K562 (cell line): Measurements from ENCODE around the gene SREBF1. TPM values are rescaled to one million over a fixed set of nuclear protein-coding genes. Genes with fewer than 3 reads are reported as not detected.

ENCODE experiments used
- ATAC-seq: fragments of 200-7000 bp; cut with Tn5 transposase; 3 replicates; pipeline ENCODE4 v1.9.1; 2020; ENCODE audit warnings: moderate library complexity
- Bru-seq: library from RNA; stranded (reverse); fragments of 400-500 nt; gene quantifications from one replicate; lab custom pipeline; 2021; lab: Mats Ljungman, UMichigan
- BruChase-seq, 2 experiments: library from RNA; stranded (reverse); fragments of 400-500 nt; gene quantifications; one replicate each; lab custom pipeline; 2021; lab: Mats Ljungman, UMichigan
- BruUV-seq: library from RNA; stranded (reverse); fragments of 400-500 nt; replicated peaks from 2 replicates; lab custom pipeline; 2021; lab: Mats Ljungman, UMichigan
- CTCF ChIA-PET: fragments of 300-600 bp; formaldehyde crosslinking; extraction: SDS; loops from one replicate; lab custom pipeline; 2021; ENCODE audit warnings: low intra/inter-chr PET ratio; lab: Yijun Ruan, JAX
- POLR2A ChIA-PET: fragments of 300-600, 350-650 bp; sonication (Branson Sonifier 250); formaldehyde crosslinking; extraction: SDS; loops from one replicate; lab custom pipeline; 2021; ENCODE audit warnings: antibody characterized with exemption, inconsistent platforms; lab: Yijun Ruan, JAX
- DNase-seq, 4 experiments: peaks; one replicate each; pipeline versions ENCODE4 v3.0.0 to v3.0.0-alpha.2; 2011 to 2018; ENCODE audit warnings: low spot score in 3 of 4, mixed read lengths in 3 of 4; ENCODE audit errors: extremely low read depth in 1 of 4
- FAIRE-seq: peaks from 2 replicates; lab custom pipeline; 2011; peaks lifted over from hg19 to GRCh38; lab: Jason Lieb, UNC
- H2AFZ ChIP-seq: 2 replicates; pipeline ENCODE4 v1.6.0; 2011; ENCODE audit warnings: low read depth, low read length, control low read depth, inconsistent platforms
- H3K27ac ChIP-seq: fragments of 200-600 bp; 3 replicates; pipeline ENCODE4 v1.8.0; 2011; ENCODE audit warnings: low read depth, mild to moderate bottlenecking, control low read depth, inconsistent platforms, low read length, moderate library complexity, mixed read lengths; ENCODE audit errors: extremely low read depth
- H3K27me3 ChIP-seq, 2 experiments: fragments of 300-600 bp in 1 of 2; 2 replicates in 1 of 2; 3 replicates in 1 of 2; pipeline versions ENCODE4 v1.6.0 to v1.8.0; 2011; ENCODE audit warnings: inconsistent platforms in 2 of 2, low read length in 2 of 2, mild to moderate bottlenecking in 1 of 2, mixed read lengths in 1 of 2, moderate library complexity in 1 of 2; ENCODE audit not compliant: control insufficient read depth in 2 of 2, insufficient read depth in 2 of 2
- H3K36me3 ChIP-seq: fragments of 300-600 bp; 3 replicates; pipeline ENCODE4 v1.8.0; 2011; ENCODE audit warnings: mild to moderate bottlenecking, low read length, inconsistent platforms; ENCODE audit not compliant: control insufficient read depth, insufficient read depth
- H3K4me1 ChIP-seq, 2 experiments: fragments of 200-600 bp in 1 of 2; replicated peaks in 1 of 2; 2 replicates in 1 of 2; 3 replicates in 1 of 2; pipeline versions ENCODE4 v1.5.1 to v1.8.0; 2011; ENCODE audit warnings: inconsistent platforms in 2 of 2, low read length in 2 of 2, mild to moderate bottlenecking in 1 of 2, mixed read lengths in 1 of 2, moderate library complexity in 1 of 2; ENCODE audit not compliant: control insufficient read depth in 2 of 2, insufficient read depth in 2 of 2
- H3K4me2 ChIP-seq: 2 replicates; pipeline ENCODE4 v1.6.1; 2011; ENCODE audit warnings: low read length, control low read depth, inconsistent platforms, mixed read lengths; ENCODE audit not compliant: insufficient read depth
- H3K4me3 ChIP-seq: fragments of 200-600 bp; sonication (generic), shearing (Covaris generic); 2 replicates; pipeline ENCODE4 v1.5.1; 2016; ENCODE audit warnings: control low read depth, inconsistent platforms
- H3K79me2 ChIP-seq: fragments of 200-600 bp; 3 replicates; pipeline ENCODE4 v1.8.0; 2011; ENCODE audit warnings: low read length, inconsistent platforms; ENCODE audit not compliant: control insufficient read depth, insufficient read depth
- H3K9ac ChIP-seq, 2 experiments: 2 replicates each; pipeline versions ENCODE4 v1.6.0 to v1.6.1; 2011; ENCODE audit warnings: low read depth in 2 of 2, low read length in 2 of 2, control low read depth in 1 of 2, inconsistent platforms in 1 of 2, mild to moderate bottlenecking in 1 of 2, mixed read lengths in 1 of 2; ENCODE audit not compliant: insufficient read depth in 1 of 2
- H3K9me1 ChIP-seq: one replicate; pipeline ENCODE4 v1.6.0; 2011; ENCODE audit warnings: inconsistent platforms, mild to moderate bottlenecking, low read length, moderate library complexity; ENCODE audit not compliant: control insufficient read depth, insufficient read depth
- H3K9me3 ChIP-seq: replicated peaks from 2 replicates; pipeline ENCODE4 v1.5.1; 2011; ENCODE audit warnings: low read depth, low read length, inconsistent platforms; ENCODE audit not compliant: control insufficient read depth, insufficient read depth
- H4K20me1 ChIP-seq: replicated peaks from 2 replicates; pipeline ENCODE4 v1.6.1; 2011; ENCODE audit warnings: low read length, inconsistent platforms, mixed read lengths; ENCODE audit not compliant: control insufficient read depth, insufficient read depth
- CHAMP1 ChIP-seq: fragments of 450-650 bp; IDR thresholded peaks from 2 replicates; pipeline ENCODE4 v1.6.1; 2016; ENCODE audit warnings: mild to moderate bottlenecking
- EGR1 ChIP-seq: fragments of 450-650 bp; conservative IDR thresholded peaks from 2 replicates; pipeline ENCODE4 v1.6.1; 2017; ENCODE audit warnings: mild to moderate bottlenecking
- HDAC8 ChIP-seq: fragments of 450-650 bp; IDR thresholded peaks from 2 replicates; pipeline ENCODE4 v1.6.1; 2016; ENCODE audit warnings: mild to moderate bottlenecking, missing genetic modification characterization, moderate library complexity, missing compliant biosample characterization
- HDGF ChIP-seq: fragments of 450-650 bp; IDR thresholded peaks from 2 replicates; pipeline ENCODE4 v1.6.1; 2016
- PHF8 ChIP-seq: fragments of 200-600 bp; sonication (generic); IDR thresholded peaks from 2 replicates; pipeline ENCODE4 v1.6.1; 2012; ENCODE audit warnings: mixed run types, mild to moderate bottlenecking, inconsistent platforms, low read length, moderate library complexity, borderline replicate concordance
- POLR2G ChIP-seq: fragments of 200-400 bp; formaldehyde crosslinking; IDR thresholded peaks from 2 replicates; pipeline ENCODE4 v1.6.1; 2017; ENCODE audit warnings: low read depth, mild to moderate bottlenecking, antibody characterized with exemption, low read length, moderate library complexity
- RBM25 ChIP-seq: fragments of 200-400 bp; formaldehyde crosslinking; IDR thresholded peaks from 2 replicates; pipeline ENCODE4 v1.6.1; 2018; ENCODE audit warnings: low read length, low read depth, moderate library complexity; ENCODE audit not compliant: severe bottlenecking
- SMARCC2 ChIP-seq: fragments of 450-650 bp; IDR thresholded peaks from 2 replicates; pipeline ENCODE4 v1.6.1; 2017; ENCODE audit warnings: antibody characterized with exemption, moderate library complexity, mild to moderate bottlenecking, low read depth
- SMARCE1 ChIP-seq: fragments of 450-650 bp; IDR thresholded peaks from 2 replicates; pipeline ENCODE4 v1.7.1; 2016; ENCODE audit warnings: mild to moderate bottlenecking
- TARDBP ChIP-seq: fragments of 450-650 bp; IDR thresholded peaks from 2 replicates; pipeline ENCODE4 v1.6.1; 2016
- THRAP3 ChIP-seq: fragments of 450-650 bp; IDR thresholded peaks from 2 replicates; pipeline ENCODE4 v1.6.1; 2016; ENCODE audit warnings: mild to moderate bottlenecking, inconsistent platforms, borderline replicate concordance
- ZBED1 ChIP-seq: IDR thresholded peaks from 2 replicates; pipeline ENCODE4 v1.6.1; 2014
- ZC3H11A ChIP-seq: IDR thresholded peaks from 2 replicates; pipeline ENCODE4 v1.6.1; 2012; ENCODE audit warnings: low read depth, low read length, improper control_type of control experiment
- ZNF140 ChIP-seq: fragments of 250-450 bp; sonication (Bioruptor Pico); IDR thresholded peaks from 2 replicates; pipeline ENCODE4 v1.8.0; 2021; ENCODE audit warnings: moderate library complexity, mild to moderate bottlenecking, inconsistent platforms
- ZNF316 ChIP-seq: fragments of 450-650 bp; IDR thresholded peaks from 2 replicates; pipeline ENCODE4 v1.6.1; 2016
- WGBS: fragments of 100-300 bp; shearing (Covaris generic); methylation state at CpG from one replicate; pipeline ENCODE4 v1.1.6; 2016; ENCODE audit warnings: low coverage, mixed read lengths; ENCODE audit not compliant: insufficient coverage; ENCODE audit errors: missing lambda C conversion rate; 5-methylcytosine and 5-hydroxymethylcytosine counted together
- in situ Hi-C: fragments of 300-500 bp; cut with MboI; formaldehyde crosslinking; loops from 4 replicates; pipeline ENCODE4 v1.15.0; 2018; ENCODE audit warnings: inconsistent platforms, mixed read lengths
- intact Hi-C: fragments of 100-400 bp; cut with micrococcal nuclease; formaldehyde crosslinking; loops from 2 replicates; pipeline ENCODE4 v1.14.2; 2022
- long read RNA-seq, 3 experiments: library from polyadenylated mRNA in 2 of 3; library from RNA in 1 of 3; unstranded in 2 of 3; stranded (forward) in 1 of 3; transcript quantifications; one replicate each; pipeline ENCODE4 v2.0.0, GENCODE V29; 2019 to 2022
- polyA minus RNA-seq, 3 experiments: library from RNA; depleted of rRNA, polyadenylated mRNA; stranded (reverse); fragments of >200 nt; gene quantifications; 2 replicates each; pipeline ENCODE4 v1.2.3, GENCODE V29; 2011
- polyA plus RNA-seq, 8 experiments: library from polyadenylated mRNA; depleted of rRNA in 4 of 8; stranded (reverse) in 5 of 8; unstranded in 3 of 8; fragments of >200 nt; fragmentation: Nextera tagmentation in 2 of 8; fragmentation: Illumina TruSeq in 1 of 8; extraction: Ambion mirVana in 2 of 8; extraction: Trizol in 1 of 8; gene quantifications; 2 replicates each; pipeline versions ENCODE4 v1.2.1 to v1.2.3, GENCODE V29; 2011 to 2014; ENCODE audit warnings: inconsistent platforms in 1 of 8, missing spikeins in 1 of 8
- total RNA-seq, 7 experiments: library from RNA; depleted of rRNA in 6 of 7; stranded (reverse); fragments of >200 nt in 6 of 7; fragmentation: Illumina TruSeq in 2 of 7; extraction: Trizol in 2 of 7; gene quantifications; 2 replicates each; pipeline versions ENCODE4 v1.2.1 to v1.2.3, GENCODE V29; 2011 to 2021; ENCODE audit warnings: low replicate concordance in 1 of 7

Gene SREBF1
- total RNA-seq (2011; cell fraction: chromatin; rRNA removed; ENCODE audit: low replicate concordance), result 392 and 1,233 TPM in 2 replicates
- total RNA-seq (2011; cell fraction: nucleolus; rRNA removed), result 729 and 820 TPM in 2 replicates
- 484 and 520 TPM in 2 replicates for total RNA-seq (2011; cell fraction: nucleoplasm; rRNA removed)
- 69.4 and 80.7 TPM in 2 replicates for total RNA-seq (2014; rRNA removed)
- 28.6 and 31.2 TPM in 2 replicates for total RNA-seq (2014; rRNA removed; fragmentation: Illumina TruSeq; extraction: Trizol)
- total RNA-seq (2015; rRNA removed; fragmentation: Illumina TruSeq; extraction: Trizol), result 69.5 and 69.7 TPM in 2 replicates
- total RNA-seq (2021), result 134 and 169 TPM in 2 replicates
- polyA plus RNA-seq (2011; rRNA removed), result 35.6 and 140 TPM in 2 replicates
- polyA plus RNA-seq (2011; cell fraction: cytosol; rRNA removed), result 54.3 and 84.0 TPM in 2 replicates
- polyA plus RNA-seq (2011; cell fraction: nucleus; rRNA removed), result 590 and 682 TPM in 2 replicates
- 162 and 169 TPM in 2 replicates for polyA plus RNA-seq (2012)
- polyA plus RNA-seq (2014; fragmentation: Illumina TruSeq; extraction: Trizol), result 98.4 and 117 TPM in 2 replicates
- polyA plus RNA-seq (2014; fragmentation: Nextera tagmentation; extraction: Ambion mirVana), result 1 to 10 TPM; 1.6 to 1.7 TPM
- polyA plus RNA-seq (2014; rRNA removed), result 90.3 and 91.1 TPM in 2 replicates
- polyA minus RNA-seq (2011; rRNA and poly(A)+ RNA removed), result 33.6 and 42.1 TPM in 2 replicates
- polyA minus RNA-seq (2011; cell fraction: cytosol; rRNA and poly(A)+ RNA removed), result 133 and 177 TPM in 2 replicates
- polyA minus RNA-seq (2011; cell fraction: nucleus; rRNA and poly(A)+ RNA removed), result 150 and 229 TPM in 2 replicates
- Bru-seq, nascent RNA, result percentile 86 among the genes with signal in this experiment
- BruChase-seq, experiment 1, labeled RNA remaining after a 2-hour chase, result percentile 75 among the genes with signal in this experiment
- BruChase-seq, experiment 2, labeled RNA remaining after a 6-hour chase, result percentile 81 among the genes with signal in this experiment
- long read RNA-seq, experiment 1, full-length matches to known transcripts, result 35 of 387 reads
- long read RNA-seq, experiment 1, partial matches to known transcripts, result 265 of 387 reads
- long read RNA-seq, experiment 1, other reads (novel, unspliced or antisense), result 87 of 387 reads
- long read RNA-seq, experiment 2, full-length matches to known transcripts, result 25 of 89 reads
- long read RNA-seq, experiment 2, partial matches to known transcripts, result 35 of 89 reads
- long read RNA-seq, experiment 2, other reads (novel, unspliced or antisense), result 29 of 89 reads
- long read RNA-seq, experiment 3, full-length matches to known transcripts, result 2 of 8 reads
- long read RNA-seq, experiment 3, partial matches to known transcripts, result 4 of 8 reads
- long read RNA-seq, experiment 3, other reads (novel, unspliced or antisense), result 2 of 8 reads

GRCh38 chr17:17836818-17837379 lies at the start of gene SREBF1:
Gene SREBF1 (minus strand): TSS chr17:17836986. CDS start chr17:17836817, 169 bp downstream.
- in situ Hi-C loops, result no loop called here
- DNase-seq (peak; percentile 69 to 86 (median 77)), ATAC-seq (peak; percentile 66), FAIRE-seq (no peak)
- 0 out of 2 replicates have a peak within 1 kb of the TSS, but pooled peaks have one; percentile 55 for H2AFZ ChIP-seq
- 2% methylated on average over 30 of the region's 52 CpGs for WGBS
- peak within 1 kb of the TSS; percentile 100 for H3K27ac ChIP-seq
- H3K4me1 ChIP-seq, result peaks cover 63 to 71% of the 10 kb centered on the region in 2 experiments
- H3K9ac ChIP-seq, result peak within 1 kb of the TSS; percentile 99
- BruUV-seq, result no TSS peak
- H4K20me1 ChIP-seq, result peaks cover 10% of the 10 kb centered on the region; the same call in 1 of the 2 replicates
- no peaks in the 10 kb centered on the region for H3K27me3 ChIP-seq
- peak within 1 kb of the TSS; percentile 94 for H3K4me3 ChIP-seq
- CTCF ChIA-PET, result no interaction called here
- POLR2A ChIA-PET, result interaction anchor here (0.6 to 6.7 kb wide), 17 partner anchors 8 to 262 kb away, joined by 3 to 102 read pairs (median 4); no protein-coding TSS in a partner anchor
- no peaks in the 10 kb centered on the region for H3K9me1 ChIP-seq
- peak within 1 kb of the TSS; percentile 97 for H3K4me2 ChIP-seq
- intact Hi-C loops, result loop anchor here (2.0 kb wide), 2 partner anchors 14 kb away; no protein-coding TSS in a partner anchor
- peaks cover 81% of the 10 kb centered on the region for H3K79me2 ChIP-seq
- H3K9me3 ChIP-seq, result no peaks in the 10 kb centered on the region
- peaks cover 29% of the 10 kb centered on the region; the same call in 2 of the 3 replicates for H3K36me3 ChIP-seq
- TF ChIP-seq POLR2G (peak; percentile 82), THRAP3 (no peak), CHAMP1 (no peak), RBM25 (peak; percentile 97), ZNF316 (no peak), HDAC8 (tag) (no peak), ZBED1 (no peak), SMARCC2 (no peak), HDGF (no peak), TARDBP (0 out of 2 replicates have a peak, but pooled peaks have one; percentile 23), PHF8 (no peak), ZNF140 (CRISPR knock-in tag) (no peak), SMARCE1 (0 out of 2 replicates have a peak, but pooled peaks have one; percentile 21), ZC3H11A (no peak), EGR1 (no peak)
